ENCODE data around the gene RALGAPA2. TPM values are rescaled to one million over a fixed set of nuclear protein-coding genes. Genes with fewer than 3 reads are reported as not detected.

RALGAPA2 gene
- total and polyA plus RNA-seq, 7 donors, result 8.4 to 23.2 (median 18.5) TPM

GRCh38 chr20:20557406-20557805, 155.0 kb downstream of the RALGAPA2 start:
- Histone ChIP-seq H3K27ac (no peak overlapping the region), H3K4me1 (no peaks in the 10 kb centered on the region), H3K36me3 (no peaks in the 10 kb centered on the region), H3K9me3 (no peaks in the 10 kb centered on the region), H3K4me3 (no peak overlapping the region), H3K27me3 (no peaks in the 10 kb centered on the region)
- no peak for DNase-seq
- TF ChIP-seq EP300 (IDR thresholded peaks at IDR 0.05), result no peak
- no peak for TF ChIP-seq CTCF (IDR thresholded peaks at IDR 0.05)
- no peak for TF ChIP-seq POLR2A (IDR thresholded peaks at IDR 0.05)
- TF ChIP-seq POLR2AphosphoS5 (IDR thresholded peaks at IDR 0.05), result no peak
- intact Hi-C loops (cut with DNase I), result no loop called here
- whole genome bisulfite sequencing, 2 donors, result 97 to 98% methylated on average over 3 of the region's 3 CpGs

- H3K9me3 ChIP-seq, result no peaks in the 10 kb centered on the region
- H3K27me3 ChIP-seq, result no peaks in the 10 kb centered on the region
- intact Hi-C loops (cut with DNase I), result no loop called here
- WGBS, 2 donors, result 94 to 98% methylated on average over 1 of the region's 1 CpG
- no peak overlapping the region for H3K4me3 ChIP-seq
- no peak overlapping the region for H3K27ac ChIP-seq
- H3K36me3 ChIP-seq, result no peaks in the 10 kb centered on the region
- no peak for DNase-seq
- TF ChIP-seq POLR2AphosphoS5 (IDR thresholded peaks at IDR 0.05) (no peak), CTCF (IDR thresholded peaks at IDR 0.05) (no peak), EP300 (IDR thresholded peaks at IDR 0.05) (no peak)
- H3K4me1 ChIP-seq, result no peaks in the 10 kb centered on the region
Measured at GRCh38 chr20:20555838-20556237, 156.6 kb downstream of the RALGAPA2 start.

DNA sequence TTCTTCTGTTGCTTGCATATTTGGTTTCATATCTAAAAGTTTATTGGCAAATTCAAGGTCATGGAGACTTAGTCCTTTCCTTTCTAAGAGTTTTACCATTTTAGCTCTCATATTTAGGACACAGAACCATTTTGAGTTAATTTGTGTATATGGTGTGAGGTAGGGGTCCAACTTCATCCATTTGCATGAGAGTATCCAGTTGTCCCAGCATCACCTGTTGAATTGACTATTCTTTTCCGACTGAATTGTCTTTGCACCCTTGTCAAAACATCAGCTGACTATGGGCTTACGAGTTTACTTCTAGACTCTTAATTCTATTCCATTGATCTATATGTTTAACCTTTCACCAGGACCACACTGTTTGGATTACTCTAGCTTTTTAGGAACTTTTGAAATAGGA, 157.5 kb downstream of the RALGAPA2 start:
- no peak for TF ChIP-seq CTCF (IDR thresholded peaks at IDR 0.05)
- TF ChIP-seq EP300 (IDR thresholded peaks at IDR 0.05), result no peak
- no peak for TF ChIP-seq POLR2A (IDR thresholded peaks at IDR 0.05)
- TF ChIP-seq POLR2AphosphoS5 (IDR thresholded peaks at IDR 0.05), result no peak
- no peak overlapping the region for H3K27ac ChIP-seq
- no peak for DNase-seq
- no peaks in the 10 kb centered on the region for H3K4me1 ChIP-seq
- no peaks in the 10 kb centered on the region for H3K9me3 ChIP-seq
- no peaks in the 10 kb centered on the region for H3K36me3 ChIP-seq
- 97 to 99% methylated on average over 2 of the region's 2 CpGs for WGBS, 2 donors
- intact Hi-C loops (cut with DNase I), result no loop called here
- no peak overlapping the region for H3K4me3 ChIP-seq
- no peaks in the 10 kb centered on the region for H3K27me3 ChIP-seq

GRCh38 chr20:20553541-20553940, 158.9 kb downstream of the RALGAPA2 start:
- no peak for TF ChIP-seq POLR2A (IDR thresholded peaks at IDR 0.05)
- TF ChIP-seq EP300 (IDR thresholded peaks at IDR 0.05), result no peak
- no peak for TF ChIP-seq POLR2AphosphoS5 (IDR thresholded peaks at IDR 0.05)
- no peak for TF ChIP-seq CTCF (IDR thresholded peaks at IDR 0.05)
- DNase-seq, result no peak
- Histone ChIP-seq H3K4me1 (no peaks in the 10 kb centered on the region), H3K4me3 (no peak overlapping the region), H3K27me3 (no peaks in the 10 kb centered on the region), H3K9me3 (no peaks in the 10 kb centered on the region), H3K36me3 (no peaks in the 10 kb centered on the region), H3K27ac (no peak overlapping the region)
- intact Hi-C loops (cut with DNase I), result no loop called here

DNA sequence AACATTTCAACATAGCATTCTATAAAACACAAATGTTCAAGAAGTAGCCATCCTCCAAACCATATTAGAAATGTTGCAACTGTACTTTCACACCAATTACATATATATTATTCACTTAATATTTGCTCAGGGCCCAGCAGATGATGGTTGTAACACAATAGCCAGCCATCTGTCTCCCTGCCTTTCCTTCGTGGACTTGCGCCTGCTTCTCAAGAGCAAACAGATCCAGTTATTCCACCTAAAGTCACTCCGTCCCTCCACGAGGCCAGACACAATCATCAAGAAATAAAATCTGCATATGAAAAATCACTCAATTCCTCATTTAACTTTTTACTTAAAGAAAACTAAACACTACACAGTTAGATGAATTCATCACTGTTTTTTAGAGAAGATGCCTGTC, 160.4 kb downstream of the RALGAPA2 start:
- no peak for TF ChIP-seq POLR2A (IDR thresholded peaks at IDR 0.05)
- Histone ChIP-seq H3K9me3 (no peaks in the 10 kb centered on the region), H3K4me1 (no peaks in the 10 kb centered on the region), H3K27me3 (no peaks in the 10 kb centered on the region), H3K4me3 (no peak overlapping the region), H3K36me3 (no peaks in the 10 kb centered on the region), H3K27ac (no peak overlapping the region)
- intact Hi-C loops (cut with DNase I), result no loop called here
- DNase-seq, result no peak
- 25 to 68% methylated on average over 4 of the region's 4 CpGs for WGBS, 2 donors
